ENCODE data around the gene CTSD.
A peak's percentile ranks its signal among the peaks of the same experiment; 100 is the strongest.

CTSD gene

GRCh38 chr11:1792461-1792860 is 28.7 kb upstream of the CTSD start:
- Histone ChIP-seq H3K79me1 (ENCODE audit: low read depth, low read length) (no peaks in the 10 kb centered on the region), H3K27me3 (ENCODE audit: control insufficient read depth in 3 of 3, insufficient read depth in 3 of 3, low read depth in 1 of 3, low read length in 3 of 3) (peaks cover 0 to 22% (median 0%) of the 10 kb centered on the region in 3 experiments), H3K18ac (ENCODE audit: low read length) (no peak overlapping the region), H2BK5ac (ENCODE audit: low read length) (no peak overlapping the region), H4K91ac (ENCODE audit: low read depth, low read length, poor library complexity) (no peak overlapping the region), H2BK120ac (ENCODE audit: low read depth, low read length) (no peak overlapping the region), H3K36me3 (replicated peaks in 1 of 2; ENCODE audit: control insufficient read depth in 2 of 2, insufficient read depth in 2 of 2, low read length in 2 of 2) (no peaks in the 10 kb centered on the region), H3K14ac (ENCODE audit: low read length) (no peak overlapping the region), H3K27ac (replicated peaks; ENCODE audit: low read length) (no peak overlapping the region), H3K4me2 (ENCODE audit: insufficient read depth, low read length, poor library complexity, severe bottlenecking) (no peak overlapping the region), H3K9ac (ENCODE audit: low read depth, low read length, poor library complexity) (no peak overlapping the region), H3K23ac (ENCODE audit: low read depth, low read length, poor library complexity) (no peak overlapping the region), H2BK12ac (ENCODE audit: low read length) (no peak overlapping the region), H2BK15ac (ENCODE audit: low read length) (no peak overlapping the region), H3K4me3 (ENCODE audit: low read length in 2 of 2) (no peak overlapping the region), H3K4me1 (ENCODE audit: control insufficient read depth in 2 of 2, insufficient read depth in 1 of 2, low read depth in 1 of 2, low read length in 2 of 2) (no peaks in the 10 kb centered on the region), H4K8ac (ENCODE audit: low read depth, low read length) (no peak overlapping the region), H2AFZ (ENCODE audit: low read length) (no peak overlapping the region), H3K4ac (ENCODE audit: low read length) (no peak overlapping the region), H3K9me3 (replicated peaks in 1 of 2; ENCODE audit: control insufficient read depth in 2 of 2, insufficient read depth in 1 of 2, low read depth in 1 of 2, low read length in 2 of 2) (no peaks in the 10 kb centered on the region), H2AK5ac (ENCODE audit: low read depth, low read length) (no peak overlapping the region)
- WGBS, 2 donors (ENCODE audit: extremely low coverage in 2 of 2, insufficient read length in 2 of 2, insufficient replicate concordance in 1 of 2): no CpG with 5 or more reads among the region's 12 CpGs
- DNase-seq (ENCODE audit: low spot score): no peak

- Histone ChIP-seq H4K8ac (ENCODE audit: low read depth, low read length) (no peak overlapping the region), H2BK5ac (ENCODE audit: low read length) (no peak overlapping the region), H2BK15ac (ENCODE audit: low read length) (no peak overlapping the region), H3K79me1 (ENCODE audit: low read depth, low read length) (no peaks in the 10 kb centered on the region), H3K4me3 (ENCODE audit: low read length in 2 of 2) (no peak overlapping the region), H3K4me2 (ENCODE audit: insufficient read depth, low read length, poor library complexity, severe bottlenecking) (no peak overlapping the region), H3K9ac (ENCODE audit: low read depth, low read length, poor library complexity) (no peak overlapping the region), H3K27me3 (ENCODE audit: control insufficient read depth in 3 of 3, insufficient read depth in 3 of 3, low read depth in 1 of 3, low read length in 3 of 3) (peaks cover 0 to 18% (median 0%) of the 10 kb centered on the region in 3 experiments), H2BK120ac (ENCODE audit: low read depth, low read length) (no peak overlapping the region), H3K18ac (ENCODE audit: low read length) (no peak overlapping the region), H2BK12ac (ENCODE audit: low read length) (no peak overlapping the region), H4K91ac (ENCODE audit: low read depth, low read length, poor library complexity) (no peak overlapping the region), H3K23ac (ENCODE audit: low read depth, low read length, poor library complexity) (no peak overlapping the region), H3K4me1 (ENCODE audit: control insufficient read depth in 2 of 2, insufficient read depth in 1 of 2, low read depth in 1 of 2, low read length in 2 of 2) (no peaks in the 10 kb centered on the region), H3K4ac (ENCODE audit: low read length) (no peak overlapping the region), H2AK5ac (ENCODE audit: low read depth, low read length) (no peak overlapping the region), H3K27ac (replicated peaks; ENCODE audit: low read length) (no peak overlapping the region), H3K14ac (ENCODE audit: low read length) (no peak overlapping the region), H3K36me3 (replicated peaks in 1 of 2; ENCODE audit: control insufficient read depth in 2 of 2, insufficient read depth in 2 of 2, low read length in 2 of 2) (no peaks in the 10 kb centered on the region), H2AFZ (ENCODE audit: low read length) (no peak overlapping the region), H3K9me3 (replicated peaks in 1 of 2; ENCODE audit: control insufficient read depth in 2 of 2, insufficient read depth in 1 of 2, low read depth in 1 of 2, low read length in 2 of 2) (no peaks in the 10 kb centered on the region)
- WGBS, 2 donors (ENCODE audit: extremely low coverage in 2 of 2, insufficient read length in 2 of 2, insufficient replicate concordance in 1 of 2): no CpG with 5 or more reads among the region's 6 CpGs
- no peak for DNase-seq (ENCODE audit: low spot score)
Measured at GRCh38 chr11:1791912-1792311, 28.2 kb upstream of the CTSD start.

- no peak overlapping the region for H4K8ac ChIP-seq (ENCODE audit: low read depth, low read length)
- H3K4me3 ChIP-seq (ENCODE audit: low read length in 2 of 2): no peak overlapping the region
- WGBS, 2 donors (ENCODE audit: extremely low coverage in 2 of 2, insufficient read length in 2 of 2, insufficient replicate concordance in 1 of 2): no CpG with 5 or more reads among the region's 4 CpGs
- H2BK120ac ChIP-seq (ENCODE audit: low read depth, low read length): no peak overlapping the region
- no peak overlapping the region for H3K18ac ChIP-seq (ENCODE audit: low read length)
- H3K14ac ChIP-seq (ENCODE audit: low read length): no peak overlapping the region
- H3K79me1 ChIP-seq (ENCODE audit: low read depth, low read length): peaks cover 2% of the 10 kb centered on the region
- no peak overlapping the region for H2BK15ac ChIP-seq (ENCODE audit: low read length)
- H3K4ac ChIP-seq (ENCODE audit: low read length): no peak overlapping the region
- no peak for DNase-seq (ENCODE audit: low spot score)
- H4K91ac ChIP-seq (ENCODE audit: low read depth, low read length, poor library complexity): no peak overlapping the region
- no peak overlapping the region for H3K27ac ChIP-seq (replicated peaks; ENCODE audit: low read length)
- H2AK5ac ChIP-seq (ENCODE audit: low read depth, low read length): no peak overlapping the region
- no peak overlapping the region for H3K4me2 ChIP-seq (ENCODE audit: insufficient read depth, low read length, poor library complexity, severe bottlenecking)
- H3K36me3 ChIP-seq (replicated peaks in 1 of 2; ENCODE audit: control insufficient read depth in 2 of 2, insufficient read depth in 2 of 2, low read length in 2 of 2): no peaks in the 10 kb centered on the region
- no peak overlapping the region for H3K9ac ChIP-seq (ENCODE audit: low read depth, low read length, poor library complexity)
- no peak overlapping the region for H2AFZ ChIP-seq (ENCODE audit: low read length)
- no peak overlapping the region for H3K23ac ChIP-seq (ENCODE audit: low read depth, low read length, poor library complexity)
- H2BK12ac ChIP-seq (ENCODE audit: low read length): no peak overlapping the region
- peaks cover 0 to 49% (median 0%) of the 10 kb centered on the region in 3 experiments for H3K27me3 ChIP-seq (ENCODE audit: control insufficient read depth in 3 of 3, insufficient read depth in 3 of 3, low read depth in 1 of 3, low read length in 3 of 3)
- no peaks in the 10 kb centered on the region for H3K9me3 ChIP-seq (replicated peaks in 1 of 2; ENCODE audit: control insufficient read depth in 2 of 2, insufficient read depth in 1 of 2, low read depth in 1 of 2, low read length in 2 of 2)
- H2BK5ac ChIP-seq (ENCODE audit: low read length): no peak overlapping the region
- H3K4me1 ChIP-seq (ENCODE audit: control insufficient read depth in 2 of 2, insufficient read depth in 1 of 2, low read depth in 1 of 2, low read length in 2 of 2): peaks cover 0 to 6% of the 10 kb centered on the region in 2 donors
Measured at GRCh38 chr11:1786466-1786865, 22.7 kb upstream of the CTSD start.

GRCh38 chr11:1785749-1786413 is 22.2 kb upstream of the CTSD start:
- H3K4me1 ChIP-seq (ENCODE audit: control insufficient read depth in 2 of 2, insufficient read depth in 1 of 2, low read depth in 1 of 2, low read length in 2 of 2): peaks cover 0 to 6% of the 10 kb centered on the region in 2 donors
- H3K4me3 ChIP-seq (ENCODE audit: low read length in 2 of 2): peak overlapping the region in 1 of 2 donors; percentile 17
- peak overlapping the region; percentile 52 for H2AFZ ChIP-seq (ENCODE audit: low read length)
- H3K36me3 ChIP-seq (replicated peaks in 1 of 2; ENCODE audit: control insufficient read depth in 2 of 2, insufficient read depth in 2 of 2, low read length in 2 of 2): no peaks in the 10 kb centered on the region
- peak overlapping the region; percentile 67 for H3K14ac ChIP-seq (ENCODE audit: low read length)
- H4K8ac ChIP-seq (ENCODE audit: low read depth, low read length): peak overlapping the region; percentile 5
- peak overlapping the region; percentile 86 for H3K18ac ChIP-seq (ENCODE audit: low read length)
- H3K9ac ChIP-seq (ENCODE audit: low read depth, low read length, poor library complexity): no peak overlapping the region
- no peak overlapping the region for H3K27ac ChIP-seq (replicated peaks; ENCODE audit: low read length)
- H3K9me3 ChIP-seq (replicated peaks in 1 of 2; ENCODE audit: control insufficient read depth in 2 of 2, insufficient read depth in 1 of 2, low read depth in 1 of 2, low read length in 2 of 2): no peaks in the 10 kb centered on the region
- no peak overlapping the region for H2BK15ac ChIP-seq (ENCODE audit: low read length)
- H3K4me2 ChIP-seq (ENCODE audit: insufficient read depth, low read length, poor library complexity, severe bottlenecking): no peak overlapping the region
- peak overlapping the region; percentile 18 for H2BK120ac ChIP-seq (ENCODE audit: low read depth, low read length)
- H3K4ac ChIP-seq (ENCODE audit: low read length): no peak overlapping the region
- H2BK12ac ChIP-seq (ENCODE audit: low read length): peak overlapping the region; percentile 0
- H2BK5ac ChIP-seq (ENCODE audit: low read length): no peak overlapping the region
- H3K23ac ChIP-seq (ENCODE audit: low read depth, low read length, poor library complexity): no peak overlapping the region
- peaks cover 0 to 53% (median 0%) of the 10 kb centered on the region in 3 experiments for H3K27me3 ChIP-seq (ENCODE audit: control insufficient read depth in 3 of 3, insufficient read depth in 3 of 3, low read depth in 1 of 3, low read length in 3 of 3)
- no peak for DNase-seq (ENCODE audit: low spot score)
- no CpG with 5 or more reads among the region's 21 CpGs for WGBS, 2 donors (ENCODE audit: extremely low coverage in 2 of 2, insufficient read length in 2 of 2, insufficient replicate concordance in 1 of 2)
- no peak overlapping the region for H4K91ac ChIP-seq (ENCODE audit: low read depth, low read length, poor library complexity)
- H3K79me1 ChIP-seq (ENCODE audit: low read depth, low read length): peaks cover 2% of the 10 kb centered on the region
- no peak overlapping the region for H2AK5ac ChIP-seq (ENCODE audit: low read depth, low read length)
